GM03348 (cell line): ENCODE results near the gene KRTAP3-2.

Source experiments
- DNase-seq: peaks from one replicate; pipeline ENCODE4 v3.0.0; 2012; ENCODE audit warnings: low spot score

The KRTAP3-2 gene

DNA sequence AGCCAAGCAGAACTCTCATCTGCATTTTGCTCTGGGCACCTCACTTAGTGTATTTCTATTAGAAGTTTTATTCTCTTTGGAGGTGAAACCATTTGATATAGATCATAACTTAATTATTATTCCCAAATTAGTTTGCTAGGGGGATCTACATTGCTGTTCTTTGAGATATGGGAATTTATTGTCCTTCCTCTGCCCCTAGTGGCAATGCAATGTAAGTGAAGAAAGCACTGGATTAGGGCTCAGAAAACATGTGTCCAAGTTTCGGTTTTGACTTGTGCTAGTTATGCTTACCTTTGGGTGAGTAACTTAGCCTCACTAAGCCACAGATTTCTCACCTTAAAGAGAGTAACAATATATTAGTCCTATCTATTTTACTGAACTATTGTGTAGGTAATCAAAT lies 35.9 kb downstream of the KRTAP3-2 start:
- DNase-seq: peak; percentile 37

GRCh38 chr17:40962059-40962561 lies 37.6 kb downstream of the KRTAP3-2 start:
- DNase-seq: no peak

- DNase-seq: no peak
These were observed 38.1 kb downstream of the KRTAP3-2 start for GRCh38 chr17:40961591-40961990.

- DNase-seq: no peak
These were observed 39.6 kb downstream of the KRTAP3-2 start for GRCh38 chr17:40960144-40960543.

DNA sequence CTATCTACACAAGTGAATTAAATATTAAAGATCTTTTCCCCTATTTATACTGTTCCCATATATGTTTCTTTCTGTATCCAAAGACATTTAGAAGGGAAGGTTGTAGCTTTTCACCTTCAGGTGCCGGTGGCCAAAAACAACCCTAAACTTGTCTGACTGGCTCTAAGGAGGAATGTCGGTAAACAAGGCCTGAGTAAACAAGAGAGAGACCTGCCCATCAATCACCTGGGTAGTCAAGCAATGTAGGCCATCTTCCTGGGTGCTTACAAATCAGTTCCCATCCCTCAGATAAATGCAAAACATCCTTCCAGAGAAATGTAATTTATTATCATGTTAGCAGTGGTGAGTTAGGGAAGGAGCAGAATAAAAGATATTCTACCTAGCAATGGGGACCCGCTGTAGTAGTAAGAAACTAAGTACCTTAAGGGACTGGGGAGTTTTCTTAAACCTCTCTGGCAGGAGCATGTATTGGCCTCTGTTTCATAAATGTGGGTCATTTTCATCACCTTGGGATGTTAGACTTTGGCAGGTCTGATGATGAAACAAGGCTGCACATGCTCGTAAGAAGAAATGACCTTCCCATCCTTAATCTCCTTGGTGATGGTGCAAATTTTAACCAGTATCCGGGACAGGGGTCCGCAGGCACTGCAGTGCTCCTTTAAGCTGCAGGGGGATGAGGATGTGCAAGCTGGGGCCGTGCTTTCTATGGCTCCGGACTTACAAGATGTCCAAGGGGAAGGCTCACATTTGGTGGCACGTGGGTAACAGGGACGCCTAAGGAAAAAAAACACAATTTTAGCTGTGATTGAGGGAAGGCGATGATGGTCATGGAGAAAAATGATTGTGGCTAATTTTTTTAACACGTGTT lies 41.4 kb downstream of the KRTAP3-2 start:
- no peak for DNase-seq

DNA sequence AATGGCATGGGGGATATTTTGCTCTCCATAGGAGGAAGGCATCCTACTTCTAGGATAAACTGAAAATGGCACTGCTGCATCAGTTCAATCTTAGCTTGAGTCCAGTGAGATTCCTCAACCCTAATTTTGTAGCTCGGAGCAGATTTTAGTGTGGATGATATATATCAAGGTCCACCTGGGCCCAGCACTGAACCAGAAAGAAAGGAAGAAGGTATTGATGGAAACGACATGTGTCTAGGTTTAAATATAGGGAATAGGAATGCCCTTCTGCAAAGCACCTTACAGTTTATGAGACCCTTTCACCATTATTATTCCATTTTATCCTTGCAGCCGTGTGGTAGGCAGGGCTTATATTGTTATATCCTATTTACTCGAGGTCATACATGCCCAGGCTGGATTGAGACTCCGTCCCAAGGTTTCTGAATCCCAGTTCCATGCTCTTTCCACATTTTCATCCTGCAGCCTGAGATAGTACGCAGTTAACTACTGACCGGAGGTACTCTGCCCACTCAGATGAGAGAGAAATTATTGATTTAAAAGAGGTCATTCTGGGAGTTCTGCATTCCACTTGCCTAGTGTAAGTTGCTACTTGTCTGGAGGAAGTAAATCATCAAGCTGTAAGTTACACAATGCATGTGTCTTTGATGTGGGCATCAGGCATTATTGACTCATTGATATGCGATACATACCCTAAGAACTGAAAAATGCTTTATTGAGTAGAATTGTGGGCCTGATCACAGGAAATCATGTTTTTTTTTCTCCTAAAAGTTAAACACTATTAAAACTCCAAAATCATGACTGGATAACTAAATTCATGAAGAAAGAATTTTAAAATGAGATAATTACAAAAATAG lies 43.1 kb downstream of the KRTAP3-2 start:
- DNase-seq: peak; percentile 72

GRCh38 chr17:40953881-40954280 lies 45.8 kb downstream of the KRTAP3-2 start:
- DNase-seq: peak; percentile 68

- DNase-seq: peak; percentile 68
These were observed 47.0 kb downstream of the KRTAP3-2 start for GRCh38 chr17:40952661-40953060.

DNA sequence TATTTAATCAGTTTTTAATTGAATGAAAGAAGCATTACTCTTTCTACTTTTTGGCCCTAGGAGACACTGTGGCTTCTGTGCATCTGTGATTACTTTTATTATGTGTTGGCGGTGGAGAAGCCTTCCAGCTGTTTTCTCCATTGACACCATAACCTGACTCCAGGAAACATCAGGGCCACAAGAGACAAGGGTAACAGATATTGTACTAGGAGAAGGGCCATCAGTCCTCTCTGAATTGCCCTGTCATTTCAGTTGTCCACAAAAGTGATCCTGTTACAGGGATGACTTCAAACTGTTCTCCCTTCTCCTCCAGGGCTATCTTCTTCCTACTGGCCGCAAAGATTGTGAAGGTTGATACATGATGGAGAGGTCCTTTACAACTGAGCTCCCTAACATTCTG lies 47.6 kb downstream of the KRTAP3-2 start:
- DNase-seq: no peak

DNA sequence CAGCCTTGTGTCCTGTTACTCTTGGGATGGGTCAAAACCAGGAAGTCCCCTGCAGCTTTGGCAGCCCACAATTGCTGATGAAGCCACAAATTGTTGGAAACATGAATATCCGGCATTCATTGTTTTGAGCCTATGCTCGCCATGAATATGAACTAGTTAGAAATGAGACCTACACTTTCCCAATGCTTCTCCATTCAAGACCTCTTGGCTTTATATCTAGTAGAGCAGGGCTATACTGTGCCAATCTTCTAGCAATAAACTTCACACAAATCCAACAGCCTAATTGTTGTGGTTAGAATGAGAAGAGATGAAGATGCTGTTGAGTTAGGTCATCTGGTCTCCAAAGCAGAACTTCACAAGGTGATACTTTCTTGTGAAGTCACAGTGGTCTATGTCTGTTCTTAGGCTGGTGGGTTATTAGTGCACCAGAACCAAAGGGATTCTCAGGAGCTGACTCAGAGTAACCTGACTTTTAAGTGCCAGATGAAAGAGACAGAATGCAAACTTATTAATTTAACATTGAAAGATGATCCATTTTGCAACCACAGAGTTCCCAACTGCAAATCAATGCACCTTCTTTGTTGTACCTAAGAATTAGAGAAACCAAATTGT lies 48.6 kb downstream of the KRTAP3-2 start:
- no peak for DNase-seq

DNA sequence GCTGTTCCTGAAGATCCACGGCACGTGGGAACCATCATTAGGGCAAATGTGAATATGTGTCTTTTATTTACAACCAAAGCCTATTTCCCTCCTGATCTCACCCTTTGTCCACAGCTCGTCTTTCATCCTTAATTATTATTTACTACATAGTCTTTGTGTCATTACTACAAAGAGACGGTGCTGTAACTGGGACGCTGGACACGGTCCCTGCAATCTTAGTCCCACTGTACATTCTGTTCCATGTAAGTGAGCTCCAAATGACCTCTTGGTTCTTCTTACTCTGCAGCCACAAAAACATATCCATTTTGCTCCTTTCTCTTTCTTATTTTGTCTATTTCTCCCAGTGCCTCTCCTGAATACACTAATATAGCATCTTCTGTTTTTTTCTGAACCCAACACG lies 49.5 kb downstream of the KRTAP3-2 start:
- no peak for DNase-seq

DNA sequence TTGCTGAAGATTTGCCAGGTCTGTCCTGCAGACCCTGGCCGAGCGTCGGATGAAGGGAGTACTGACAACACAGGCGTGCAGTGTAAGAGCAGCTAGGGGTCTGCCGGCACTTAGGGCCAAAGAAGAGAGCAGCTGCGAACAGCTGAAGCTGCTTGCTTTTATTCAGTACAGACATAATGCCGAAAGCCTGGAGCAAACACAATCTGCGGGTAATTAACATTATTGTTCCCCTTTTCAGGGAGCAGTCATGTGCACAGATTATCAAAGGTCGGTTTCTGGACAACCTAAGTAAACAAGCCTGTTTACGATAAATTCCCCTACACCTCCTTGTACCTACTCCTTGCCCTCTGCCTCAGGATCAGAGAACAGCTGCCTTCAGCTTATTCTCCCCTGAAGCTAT lies 50.3 kb downstream of the KRTAP3-2 start:
- DNase-seq: no peak
